Activated CD8-positive, alpha-beta memory T cell treated with anti-CD3 and anti-CD28 coated beads, Interleukin-2, amount 10 ng/mL, durations not matched to agents 7 days and 5 days (primary cell): Measurements from ENCODE around the gene ALPK3. TPM values are rescaled to one million over a fixed set of nuclear protein-coding genes. Genes with fewer than 3 reads are reported as not detected.

Experiments
- ATAC-seq: fragments of 150-1000 bp; cut with Tn5 transposase; one replicate; pipeline ENCODE4 v1.10.0; 2021; ENCODE audit warnings: moderate library complexity
- CTCF ChIA-PET: fragments of 350-600 bp; sonication (Branson Sonifier 250); formaldehyde crosslinking; loops from one replicate; lab custom pipeline; 2021; ENCODE audit warnings: antibody characterized with exemption; lab: Charles Lee
- DNase-seq: peaks from one replicate; pipeline ENCODE4 v3.0.0-alpha.2; 2020
- H3K27ac Mint-ChIP-seq: one replicate; pipeline ENCODE4 v1.8.0; 2021; ENCODE audit warnings: mild to moderate bottlenecking, mixed read lengths
- H3K27me3 Mint-ChIP-seq: one replicate; pipeline ENCODE4 v1.8.0; 2021; ENCODE audit warnings: mixed read lengths
- H3K36me3 Mint-ChIP-seq: one replicate; pipeline ENCODE4 v1.8.0; 2021; ENCODE audit warnings: mild to moderate bottlenecking, mixed read lengths
- H3K4me1 Mint-ChIP-seq: one replicate; pipeline ENCODE4 v1.8.0; 2021; ENCODE audit warnings: mixed read lengths
- H3K4me3 Mint-ChIP-seq: one replicate; pipeline ENCODE4 v1.8.0; 2021; ENCODE audit warnings: mild to moderate bottlenecking, moderate library complexity, mixed read lengths
- H3K9me3 Mint-ChIP-seq: one replicate; pipeline ENCODE4 v1.8.0; 2022; ENCODE audit warnings: low read depth, mixed read lengths
- total RNA-seq, 2 experiments: library from RNA; stranded (reverse); gene quantifications; one replicate each; pipeline ENCODE4 v1.2.3, GENCODE V29; 2021

ALPK3 gene
- total RNA-seq, 2 experiments from 2014 or later: 0.23 to 0.35 TPM

GRCh38 chr15:84819791-84820190 lies 2.6 kb downstream of the ALPK3 start:
- CTCF ChIA-PET: interaction anchor here (1.9 kb wide), 1 partner anchor 221 kb away, joined by 5 read pairs; no protein-coding TSS in a partner anchor
- Mint-ChIP-seq H3K27me3 (peaks cover 12% of the 10 kb centered on the region), H3K27ac (no peak overlapping the region), H3K36me3 (no peaks in the 10 kb centered on the region), H3K9me3 (no peaks in the 10 kb centered on the region), H3K4me1 (peaks cover 6% of the 10 kb centered on the region), H3K4me3 (no peak overlapping the region)
- DNase-seq: no peak
- no peak for ATAC-seq

- Mint-ChIP-seq H3K36me3 (no peaks in the 10 kb centered on the region), H3K27me3 (peaks cover 6% of the 10 kb centered on the region), H3K4me1 (peaks cover 4% of the 10 kb centered on the region), H3K9me3 (no peaks in the 10 kb centered on the region), H3K27ac (no peak overlapping the region), H3K4me3 (no peak overlapping the region)
- ATAC-seq (no peak), DNase-seq (no peak)
- CTCF ChIA-PET: interaction anchor here (1.2 to 1.9 kb wide), 4 partner anchors 169 to 234 kb away, joined by 3 to 5 read pairs (median 4); no protein-coding TSS in a partner anchor
Measured at GRCh38 chr15:84821501-84822021, 4.4 kb downstream of the ALPK3 start.

GRCh38 chr15:84822653-84823281 lies 5.6 kb downstream of the ALPK3 start:
- CTCF ChIA-PET: interaction anchor here (0.9 to 1.9 kb wide), 3 partner anchors 56 to 235 kb away, joined by 3 to 5 read pairs (median 4); no protein-coding TSS in a partner anchor
- no peak for ATAC-seq
- Mint-ChIP-seq H3K27me3 (peaks cover 4% of the 10 kb centered on the region), H3K27ac (no peak overlapping the region), H3K4me1 (peaks cover 4% of the 10 kb centered on the region), H3K36me3 (no peaks in the 10 kb centered on the region), H3K9me3 (no peaks in the 10 kb centered on the region), H3K4me3 (no peak overlapping the region)
- no peak for DNase-seq

GRCh38 chr15:84823282-84823878 lies 6.2 kb downstream of the ALPK3 start:
- peaks cover 2% of the 10 kb centered on the region for H3K27me3 Mint-ChIP-seq
- CTCF ChIA-PET: interaction anchor here (1.2 kb wide), 1 partner anchor 221 kb away, joined by 4 read pairs; no protein-coding TSS in a partner anchor
- H3K4me3 Mint-ChIP-seq: no peak overlapping the region
- H3K36me3 Mint-ChIP-seq: no peaks in the 10 kb centered on the region
- ATAC-seq (no peak), DNase-seq (no peak)
- no peaks in the 10 kb centered on the region for H3K4me1 Mint-ChIP-seq
- no peaks in the 10 kb centered on the region for H3K9me3 Mint-ChIP-seq
- no peak overlapping the region for H3K27ac Mint-ChIP-seq

- H3K9me3 Mint-ChIP-seq: no peaks in the 10 kb centered on the region
- CTCF ChIA-PET: no interaction called here
- DNase-seq (no peak), ATAC-seq (no peak)
- no peaks in the 10 kb centered on the region for H3K36me3 Mint-ChIP-seq
- no peak overlapping the region for H3K27ac Mint-ChIP-seq
- H3K27me3 Mint-ChIP-seq: peaks cover 2% of the 10 kb centered on the region
- no peaks in the 10 kb centered on the region for H3K4me1 Mint-ChIP-seq
- no peak overlapping the region for H3K4me3 Mint-ChIP-seq
Measured at GRCh38 chr15:84824260-84825007, 7.3 kb downstream of the ALPK3 start.

- ATAC-seq (peak; percentile 57), DNase-seq (peak; percentile 48)
- H3K4me3 Mint-ChIP-seq: no peak overlapping the region
- H3K9me3 Mint-ChIP-seq: no peaks in the 10 kb centered on the region
- H3K36me3 Mint-ChIP-seq: no peaks in the 10 kb centered on the region
- no peak overlapping the region for H3K27ac Mint-ChIP-seq
- peaks cover 16% of the 10 kb centered on the region for H3K27me3 Mint-ChIP-seq
- H3K4me1 Mint-ChIP-seq: no peaks in the 10 kb centered on the region
- CTCF ChIA-PET: no interaction called here
Measured at GRCh38 chr15:84826369-84826823, 9.2 kb downstream of the ALPK3 start.

- Mint-ChIP-seq H3K4me3 (no peak overlapping the region), H3K36me3 (no peaks in the 10 kb centered on the region), H3K9me3 (no peaks in the 10 kb centered on the region), H3K27ac (no peak overlapping the region), H3K4me1 (no peaks in the 10 kb centered on the region), H3K27me3 (peaks cover 22% of the 10 kb centered on the region)
- ATAC-seq (no peak), DNase-seq (no peak)
- CTCF ChIA-PET: no interaction called here
Measured at GRCh38 chr15:84827246-84827645, 10.1 kb downstream of the ALPK3 start.

GRCh38 chr15:84828086-84828908 lies 11.1 kb downstream of the ALPK3 start:
- ATAC-seq (no peak), DNase-seq (no peak)
- no peak overlapping the region for H3K4me3 Mint-ChIP-seq
- no peaks in the 10 kb centered on the region for H3K9me3 Mint-ChIP-seq
- H3K27ac Mint-ChIP-seq: no peak overlapping the region
- no peaks in the 10 kb centered on the region for H3K36me3 Mint-ChIP-seq
- H3K27me3 Mint-ChIP-seq: peaks cover 28% of the 10 kb centered on the region
- CTCF ChIA-PET: interaction anchor here (1.4 kb wide), 1 partner anchor 100 kb away, joined by 5 read pairs; no protein-coding TSS in a partner anchor
- H3K4me1 Mint-ChIP-seq: no peaks in the 10 kb centered on the region

GRCh38 chr15:84829428-84829827 lies 12.3 kb downstream of the ALPK3 start:
- H3K27ac Mint-ChIP-seq: no peak overlapping the region
- H3K4me1 Mint-ChIP-seq: no peaks in the 10 kb centered on the region
- CTCF ChIA-PET: no interaction called here
- no peak overlapping the region for H3K4me3 Mint-ChIP-seq
- DNase-seq (no peak), ATAC-seq (no peak)
- no peaks in the 10 kb centered on the region for H3K9me3 Mint-ChIP-seq
- peaks cover 28% of the 10 kb centered on the region for H3K27me3 Mint-ChIP-seq
- H3K36me3 Mint-ChIP-seq: no peaks in the 10 kb centered on the region

- no peak overlapping the region for H3K4me3 Mint-ChIP-seq
- H3K4me1 Mint-ChIP-seq: no peaks in the 10 kb centered on the region
- no peaks in the 10 kb centered on the region for H3K9me3 Mint-ChIP-seq
- CTCF ChIA-PET: no interaction called here
- H3K27me3 Mint-ChIP-seq: peaks cover 28% of the 10 kb centered on the region
- no peak for ATAC-seq
- DNase-seq: no peak
- H3K36me3 Mint-ChIP-seq: no peaks in the 10 kb centered on the region
- H3K27ac Mint-ChIP-seq: no peak overlapping the region
Measured at GRCh38 chr15:84830036-84830435, 12.9 kb downstream of the ALPK3 start.

GRCh38 chr15:84831028-84831427 lies 13.9 kb downstream of the ALPK3 start:
- H3K9me3 Mint-ChIP-seq: no peaks in the 10 kb centered on the region
- DNase-seq (no peak), ATAC-seq (no peak)
- no peak overlapping the region for H3K4me3 Mint-ChIP-seq
- no peak overlapping the region for H3K27ac Mint-ChIP-seq
- no peaks in the 10 kb centered on the region for H3K36me3 Mint-ChIP-seq
- H3K27me3 Mint-ChIP-seq: peaks cover 32% of the 10 kb centered on the region
- CTCF ChIA-PET: no interaction called here
- no peaks in the 10 kb centered on the region for H3K4me1 Mint-ChIP-seq

- no peak overlapping the region for H3K27ac Mint-ChIP-seq
Measured at GRCh38 chr15:84831613-84832012, 14.5 kb downstream of the ALPK3 start.

More at GRCh38 chr15:84831613-84832012, 14.5 kb downstream of the ALPK3 start:
- Mint-ChIP-seq H3K36me3 (no peaks in the 10 kb centered on the region), H3K4me3 (no peak overlapping the region), H3K4me1 (no peaks in the 10 kb centered on the region), H3K9me3 (no peaks in the 10 kb centered on the region), H3K27me3 (peaks cover 32% of the 10 kb centered on the region)
- CTCF ChIA-PET: no interaction called here
- no peak for DNase-seq
- no peak for ATAC-seq
